GM12878 (cell line): ENCODE data around the gene AGBL1. TPM values are rescaled to one million over a fixed set of nuclear protein-coding genes. Genes with fewer than 3 reads are reported as not detected.

Experiments used
- ATAC-seq: fragments of 200-7000 bp; cut with Tn5 transposase; 3 replicates; pipeline ENCODE4 v1.9.1; 2020; ENCODE audit warnings: mild to moderate bottlenecking, moderate library complexity
- BruUV-seq: library from RNA; stranded (reverse); fragments of 400-500 nt; replicated peaks from 2 replicates; lab custom pipeline; 2021; lab: Mats Ljungman, UMichigan
- CTCF ChIA-PET: fragments of 300-600 bp; sonication (Branson Sonifier 250); formaldehyde crosslinking; extraction: SDS; loops from one replicate; lab custom pipeline; 2021; ENCODE audit warnings: inconsistent platforms; lab: Yijun Ruan, JAX
- POLR2A ChIA-PET: fragments of 350-600 bp; formaldehyde crosslinking; extraction: SDS; loops from one replicate; lab custom pipeline; 2021; ENCODE audit warnings: inconsistent platforms; lab: Charles Lee
- RAD21 ChIA-PET: fragments of 300-600 bp; sonication (Branson Sonifier 250); formaldehyde crosslinking; loops from one replicate; lab custom pipeline; 2023; ENCODE audit warnings: antibody characterized with exemption; ENCODE audit not compliant: unreplicated experiment; lab: Charles Lee
- SMC1A ChIA-PET: fragments of 300-600 bp; sonication (Branson Sonifier 250); formaldehyde crosslinking; loops from one replicate; lab custom pipeline; 2023; ENCODE audit not compliant: unreplicated experiment, uncharacterized antibody; lab: Charles Lee
- DNase-seq: peaks from one replicate; pipeline ENCODE4 v3.0.0-alpha.2; 2011; ENCODE audit warnings: low read depth, low spot score
- FAIRE-seq: peaks from 3 replicates; lab custom pipeline; 2011; peaks lifted over from hg19 to GRCh38; lab: Jason Lieb, UNC
- H2AFZ ChIP-seq: 2 replicates; pipeline ENCODE4 v1.6.0; 2011; ENCODE audit warnings: low read depth, low read length, control low read depth; ENCODE audit not compliant: control insufficient read depth
- H3K27ac ChIP-seq: 2 replicates; pipeline ENCODE4 v1.5.1; 2011; ENCODE audit warnings: control low read depth; ENCODE audit not compliant: control insufficient read depth, insufficient read depth
- H3K27me3 ChIP-seq, 2 experiments: replicated peaks in 1 of 2; 2 replicates each; pipeline versions ENCODE4 v1.6.0 to v1.6.1; 2011; ENCODE audit warnings: low read length in 1 of 2; ENCODE audit not compliant: control insufficient read depth in 2 of 2, insufficient read depth in 2 of 2
- H3K36me3 ChIP-seq, 2 experiments: 2 replicates each; pipeline ENCODE4 v1.5.1; 2011; ENCODE audit warnings: low read length in 1 of 2; ENCODE audit not compliant: control insufficient read depth in 2 of 2, insufficient read depth in 2 of 2
- H3K4me1 ChIP-seq: 2 replicates; pipeline ENCODE4 v1.6.1; 2011; ENCODE audit warnings: mild to moderate bottlenecking, low read length, moderate library complexity, mixed read lengths; ENCODE audit not compliant: control insufficient read depth, insufficient read depth
- H3K4me2 ChIP-seq: 2 replicates; pipeline ENCODE4 v1.6.0; 2011; ENCODE audit warnings: control low read depth; ENCODE audit not compliant: control insufficient read depth, insufficient read depth
- H3K4me3 ChIP-seq: fragments of 200-600 bp; sonication (generic); 2 replicates; pipeline ENCODE4 v1.5.1; 2016
- H3K79me2 ChIP-seq: 2 replicates; pipeline ENCODE4 v1.6.0; 2011; ENCODE audit warnings: low read length; ENCODE audit not compliant: control insufficient read depth, insufficient read depth
- H3K9ac ChIP-seq: 2 replicates; pipeline ENCODE4 v1.8.0; 2011; ENCODE audit warnings: low read length, control low read depth, mixed read lengths; ENCODE audit not compliant: control insufficient read depth, insufficient read depth
- H3K9me3 ChIP-seq: replicated peaks from 3 replicates; pipeline ENCODE4 v1.5.1; 2011; ENCODE audit warnings: mild to moderate bottlenecking, low read length; ENCODE audit not compliant: control insufficient read depth, insufficient read depth
- H4K20me1 ChIP-seq: 2 replicates; pipeline ENCODE4 v1.6.0; 2011; ENCODE audit not compliant: control insufficient read depth, insufficient read depth
- CHD2 ChIP-seq: IDR thresholded peaks from 2 replicates; pipeline ENCODE4 v1.6.1; 2011; ENCODE audit warnings: low read depth, low read length, improper control_type of control experiment, borderline replicate concordance
- DPF2 ChIP-seq: fragments of 450-650 bp; IDR thresholded peaks from 2 replicates; pipeline ENCODE4 v1.6.1; 2017; ENCODE audit warnings: mild to moderate bottlenecking
- ETV6 ChIP-seq, 2 experiments: fragments of 450-650 bp in 1 of 2; IDR thresholded peaks in 1 of 2; conservative IDR thresholded peaks in 1 of 2; 2 replicates each; pipeline ENCODE4 v1.6.1; 2014; ENCODE audit warnings: antibody characterized with exemption in 1 of 2, borderline replicate concordance in 1 of 2, low read depth in 1 of 2, mild to moderate bottlenecking in 1 of 2, moderate library complexity in 1 of 2
- GABPA ChIP-seq: IDR thresholded peaks from 2 replicates; pipeline ENCODE4 v1.6.1; 2014; ENCODE audit warnings: antibody characterized with exemption, low read depth, mild to moderate bottlenecking, inconsistent platforms
- GATAD2B ChIP-seq: fragments of 450-650 bp; conservative IDR thresholded peaks from 2 replicates; pipeline ENCODE4 v1.6.1; 2017; ENCODE audit warnings: low read depth, mild to moderate bottlenecking, moderate library complexity
- NR2C1 ChIP-seq: fragments of 450-650 bp; IDR thresholded peaks from 2 replicates; pipeline ENCODE4 v1.6.1; 2017; ENCODE audit warnings: antibody characterized with exemption, mild to moderate bottlenecking, moderate library complexity
- NR2C2 ChIP-seq: IDR thresholded peaks from 2 replicates; pipeline ENCODE4 v1.6.1; 2011; ENCODE audit warnings: borderline replicate concordance, low read depth; ENCODE audit not compliant: control insufficient read depth, insufficient read length
- SMARCA5 ChIP-seq: fragments of 450-650 bp; IDR thresholded peaks from 2 replicates; pipeline ENCODE4 v1.6.1; 2017; ENCODE audit warnings: mild to moderate bottlenecking
- SREBF1 ChIP-seq: IDR thresholded peaks from 2 replicates; pipeline ENCODE4 v1.6.1; 2012; ENCODE audit warnings: mild to moderate bottlenecking, low read length
- SREBF2 ChIP-seq: IDR thresholded peaks from 2 replicates; pipeline ENCODE4 v1.6.1; 2012; ENCODE audit warnings: mild to moderate bottlenecking, low read length
- TAF1 ChIP-seq: IDR thresholded peaks from 2 replicates; pipeline ENCODE4 v1.6.1; 2011; ENCODE audit warnings: mild to moderate bottlenecking, low read depth, low read length, borderline replicate concordance
- ZBED1 ChIP-seq: IDR thresholded peaks from 2 replicates; pipeline ENCODE4 v1.6.1; 2016; ENCODE audit warnings: borderline replicate concordance
- ZNF24 ChIP-seq: fragments of 450-650 bp; IDR thresholded peaks from 2 replicates; pipeline ENCODE4 v1.6.1; 2017; ENCODE audit warnings: antibody characterized with exemption, mild to moderate bottlenecking
- ZSCAN29 ChIP-seq: fragments of 450-650 bp; IDR thresholded peaks from 2 replicates; pipeline ENCODE4 v1.6.1; 2017; ENCODE audit warnings: mild to moderate bottlenecking, moderate library complexity
- in situ Hi-C: fragments of 300-500 bp; cut with MboI; formaldehyde crosslinking; loops from 9 replicates; pipeline ENCODE4 v1.14.3; 2018; ENCODE audit warnings: mixed read lengths
- intact Hi-C: fragments of 100-400 bp; cut with micrococcal nuclease; formaldehyde crosslinking; loops from one replicate; pipeline ENCODE4 v1.14.2; 2022; ENCODE audit not compliant: unreplicated experiment
- polyA plus RNA-seq, 11 experiments: library from polyadenylated mRNA; depleted of rRNA in 4 of 11; unstranded in 6 of 11; stranded (reverse) in 5 of 11; fragments of >200 nt; fragmentation: Nextera tagmentation in 4 of 11; fragmentation: Illumina TruSeq in 1 of 11; extraction: Ambion mirVana in 4 of 11; extraction: Trizol in 1 of 11; gene quantifications; 1 replicate in 1 of 11; 2 replicates in 10 of 11; pipeline versions ENCODE4 v1.2.1 to v1.2.3, GENCODE V29; 2011 to 2016; ENCODE audit warnings: inconsistent platforms in 2 of 11, missing spikeins in 2 of 11, low read depth in 1 of 11
- total RNA-seq, 4 experiments: library from RNA; depleted of rRNA in 3 of 4; stranded (reverse); fragments of >200 nt in 3 of 4; fragmentation: Illumina TruSeq in 1 of 4; extraction: Trizol in 1 of 4; gene quantifications; 2 replicates each; pipeline versions ENCODE4 v1.2.1 to v1.2.3, GENCODE V29; 2013 to 2021
- TF ChIP-seq, protein P1 (sequence below): IDR thresholded peaks from 2 replicates; pipeline ENCODE4 v1.6.1; 2012; ENCODE audit warnings: mild to moderate bottlenecking, low read depth, low read length
- TF ChIP-seq, protein P2 (sequence below): IDR thresholded peaks from 2 replicates; pipeline ENCODE4 v1.6.1; 2011; ENCODE audit warnings: borderline replicate concordance, low read depth, mild to moderate bottlenecking, moderate library complexity, mixed read lengths, low read length; ENCODE audit not compliant: insufficient read depth; ENCODE audit errors: extremely low read length
- TF ChIP-seq, protein P3 (sequence below): fragments of 450-650 bp; IDR thresholded peaks from 2 replicates; pipeline ENCODE4 v1.6.1; 2018; ENCODE audit warnings: borderline replicate concordance, mild to moderate bottlenecking; ENCODE audit not compliant: partially characterized antibody

AGBL1 gene
- total and polyA plus RNA-seq, 10 of the 15 experiments (the other 5 are each of a cell fraction or from before 2014, with no cell fraction given) = not detected

DNA sequence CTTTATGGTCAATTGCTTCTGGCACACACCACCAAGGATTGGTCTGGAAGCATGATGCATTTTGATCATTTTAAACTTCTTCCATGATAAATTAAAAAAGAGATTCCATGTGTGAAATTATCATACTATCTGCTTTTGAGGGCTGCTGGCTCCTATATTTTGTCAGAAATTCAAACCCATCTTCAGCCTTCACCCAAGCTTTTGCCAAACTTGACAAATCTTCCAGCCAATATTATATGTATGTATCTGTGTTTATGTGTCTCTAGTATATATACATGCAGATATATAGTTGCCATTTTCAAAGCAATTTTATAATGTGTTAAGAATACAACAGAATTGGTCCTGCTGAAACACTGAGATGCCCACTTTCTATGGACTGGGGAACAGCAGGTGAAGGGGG lies 275.7 kb downstream of the AGBL1 start:
- DNase-seq (no peak), ATAC-seq (no peak), FAIRE-seq (no peak)
- Histone ChIP-seq H2AFZ (no peak overlapping the region), H3K36me3 (no peaks in the 10 kb centered on the region), H4K20me1 (no peaks in the 10 kb centered on the region), H3K79me2 (no peaks in the 10 kb centered on the region), H3K27me3 (no peaks in the 10 kb centered on the region), H3K9ac (no peak overlapping the region), H3K4me1 (no peaks in the 10 kb centered on the region), H3K27ac (no peak overlapping the region), H3K4me2 (no peak overlapping the region), H3K9me3 (no peaks in the 10 kb centered on the region), H3K4me3 (no peak overlapping the region)
- in situ Hi-C loops = no loop called here
- no TSS peak for BruUV-seq
- intact Hi-C loops = no loop called here
- CTCF ChIA-PET = no interaction called here
- TF ChIP-seq ETV6 (conservative IDR thresholded peaks at IDR 0.05 in 1 of 2, IDR thresholded peaks at IDR 0.05 in 1 of 2; ENCODE audit: borderline replicate concordance in 1 of 2, low read depth in 1 of 2) (no peak), GABPA (no peak), NR2C2 (no peak), SREBF2 (no peak), DPF2 (no peak), SREBF1 (no peak), CHD2 (no peak), NR2C1 (no peak), SMARCA5 (no peak), GATAD2B (no peak), ZBED1 (no peak), ZSCAN29 (no peak), ZNF24 (no peak), TAF1 (no peak)
- TF ChIP-seq, protein P1, sequence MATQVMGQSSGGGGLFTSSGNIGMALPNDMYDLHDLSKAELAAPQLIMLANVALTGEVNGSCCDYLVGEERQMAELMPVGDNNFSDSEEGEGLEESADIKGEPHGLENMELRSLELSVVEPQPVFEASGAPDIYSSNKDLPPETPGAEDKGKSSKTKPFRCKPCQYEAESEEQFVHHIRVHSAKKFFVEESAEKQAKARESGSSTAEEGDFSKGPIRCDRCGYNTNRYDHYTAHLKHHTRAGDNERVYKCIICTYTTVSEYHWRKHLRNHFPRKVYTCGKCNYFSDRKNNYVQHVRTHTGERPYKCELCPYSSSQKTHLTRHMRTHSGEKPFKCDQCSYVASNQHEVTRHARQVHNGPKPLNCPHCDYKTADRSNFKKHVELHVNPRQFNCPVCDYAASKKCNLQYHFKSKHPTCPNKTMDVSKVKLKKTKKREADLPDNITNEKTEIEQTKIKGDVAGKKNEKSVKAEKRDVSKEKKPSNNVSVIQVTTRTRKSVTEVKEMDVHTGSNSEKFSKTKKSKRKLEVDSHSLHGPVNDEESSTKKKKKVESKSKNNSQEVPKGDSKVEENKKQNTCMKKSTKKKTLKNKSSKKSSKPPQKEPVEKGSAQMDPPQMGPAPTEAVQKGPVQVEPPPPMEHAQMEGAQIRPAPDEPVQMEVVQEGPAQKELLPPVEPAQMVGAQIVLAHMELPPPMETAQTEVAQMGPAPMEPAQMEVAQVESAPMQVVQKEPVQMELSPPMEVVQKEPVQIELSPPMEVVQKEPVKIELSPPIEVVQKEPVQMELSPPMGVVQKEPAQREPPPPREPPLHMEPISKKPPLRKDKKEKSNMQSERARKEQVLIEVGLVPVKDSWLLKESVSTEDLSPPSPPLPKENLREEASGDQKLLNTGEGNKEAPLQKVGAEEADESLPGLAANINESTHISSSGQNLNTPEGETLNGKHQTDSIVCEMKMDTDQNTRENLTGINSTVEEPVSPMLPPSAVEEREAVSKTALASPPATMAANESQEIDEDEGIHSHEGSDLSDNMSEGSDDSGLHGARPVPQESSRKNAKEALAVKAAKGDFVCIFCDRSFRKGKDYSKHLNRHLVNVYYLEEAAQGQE = no peak
- TF ChIP-seq, protein P2, sequence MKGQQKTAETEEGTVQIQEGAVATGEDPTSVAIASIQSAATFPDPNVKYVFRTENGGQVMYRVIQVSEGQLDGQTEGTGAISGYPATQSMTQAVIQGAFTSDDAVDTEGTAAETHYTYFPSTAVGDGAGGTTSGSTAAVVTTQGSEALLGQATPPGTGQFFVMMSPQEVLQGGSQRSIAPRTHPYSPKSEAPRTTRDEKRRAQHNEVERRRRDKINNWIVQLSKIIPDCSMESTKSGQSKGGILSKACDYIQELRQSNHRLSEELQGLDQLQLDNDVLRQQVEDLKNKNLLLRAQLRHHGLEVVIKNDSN = no peak
- TF ChIP-seq, protein P3, sequence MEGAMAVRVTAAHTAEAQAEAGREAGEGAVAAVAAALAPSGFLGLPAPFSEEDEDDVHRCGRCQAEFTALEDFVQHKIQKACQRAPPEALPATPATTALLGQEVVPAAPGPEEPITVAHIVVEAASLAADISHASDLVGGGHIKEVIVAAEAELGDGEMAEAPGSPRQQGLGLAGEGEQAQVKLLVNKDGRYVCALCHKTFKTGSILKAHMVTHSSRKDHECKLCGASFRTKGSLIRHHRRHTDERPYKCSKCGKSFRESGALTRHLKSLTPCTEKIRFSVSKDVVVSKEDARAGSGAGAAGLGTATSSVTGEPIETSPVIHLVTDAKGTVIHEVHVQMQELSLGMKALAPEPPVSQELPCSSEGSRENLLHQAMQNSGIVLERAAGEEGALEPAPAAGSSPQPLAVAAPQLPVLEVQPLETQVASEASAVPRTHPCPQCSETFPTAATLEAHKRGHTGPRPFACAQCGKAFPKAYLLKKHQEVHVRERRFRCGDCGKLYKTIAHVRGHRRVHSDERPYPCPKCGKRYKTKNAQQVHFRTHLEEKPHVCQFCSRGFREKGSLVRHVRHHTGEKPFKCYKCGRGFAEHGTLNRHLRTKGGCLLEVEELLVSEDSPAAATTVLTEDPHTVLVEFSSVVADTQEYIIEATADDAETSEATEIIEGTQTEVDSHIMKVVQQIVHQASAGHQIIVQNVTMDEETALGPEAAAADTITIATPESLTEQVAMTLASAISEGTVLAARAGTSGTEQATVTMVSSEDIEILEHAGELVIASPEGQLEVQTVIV = no peak
- RAD21 ChIA-PET = no interaction called here
- SMC1A ChIA-PET = interaction anchor here (0.8 to 1.0 kb wide), 2 partner anchors 124 to 129 kb away, joined by 3 to 6 read pairs; no protein-coding TSS in a partner anchor
- POLR2A ChIA-PET = no interaction called here
